GM12892 (cell line): ENCODE data around the gene KLK15.

Experiments
- POLR2A ChIP-seq: IDR thresholded peaks from 2 replicates; pipeline ENCODE4 v1.6.1; 2011; ENCODE audit warnings: low read depth, low read length, control low read depth
- POLR2AphosphoS5 ChIP-seq: IDR thresholded peaks from 2 replicates; pipeline ENCODE4 v1.6.1; 2011; ENCODE audit warnings: low read depth, low read length, control low read depth
- TAF1 ChIP-seq: IDR thresholded peaks from 2 replicates; pipeline ENCODE4 v1.6.1; 2011; ENCODE audit warnings: low read depth, mild to moderate bottlenecking, control low read depth, low read length, borderline replicate concordance

DNA sequence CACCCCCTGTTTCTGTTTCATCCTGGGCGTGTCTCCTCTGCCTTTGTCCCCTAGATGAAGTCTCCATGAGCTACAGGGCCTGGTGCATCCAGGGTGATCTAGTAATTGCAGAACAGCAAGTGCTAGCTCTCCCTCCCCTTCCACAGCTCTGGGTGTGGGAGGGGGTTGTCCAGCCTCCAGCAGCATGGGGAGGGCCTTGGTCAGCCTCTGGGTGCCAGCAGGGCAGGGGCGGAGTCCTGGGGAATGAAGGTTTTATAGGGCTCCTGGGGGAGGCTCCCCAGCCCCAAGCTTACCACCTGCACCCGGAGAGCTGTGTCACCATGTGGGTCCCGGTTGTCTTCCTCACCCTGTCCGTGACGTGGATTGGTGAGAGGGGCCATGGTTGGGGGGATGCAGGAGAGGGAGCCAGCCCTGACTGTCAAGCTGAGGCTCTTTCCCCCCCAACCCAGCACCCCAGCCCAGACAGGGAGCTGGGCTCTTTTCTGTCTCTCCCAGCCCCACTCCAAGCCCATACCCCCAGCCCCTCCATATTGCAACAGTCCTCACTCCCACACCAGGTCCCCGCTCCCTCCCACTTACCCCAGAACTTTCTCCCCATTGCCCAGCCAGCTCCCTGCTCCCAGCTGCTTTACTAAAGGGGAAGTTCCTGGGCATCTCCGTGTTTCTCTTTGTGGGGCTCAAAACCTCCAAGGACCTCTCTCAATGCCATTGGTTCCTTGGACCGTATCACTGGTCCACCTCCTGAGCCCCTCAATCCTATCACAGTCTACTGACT lies 21.4 kb upstream of the KLK15 start, which contains the start of gene KLK3:
- no peak for TF ChIP-seq POLR2AphosphoS5
- no peak for TF ChIP-seq TAF1
- no peak for TF ChIP-seq POLR2A
